GM12892 (cell line): Measurements from ENCODE around the gene PLRG1. TPM values are rescaled to one million over a fixed set of nuclear protein-coding genes. Genes with fewer than 3 reads are reported as not detected.
"Not testable (repeated sequence)": the region's sequence is repeated elsewhere in the genome, so short reads cannot be mapped to it uniquely, and the experiment has no call there.

ENCODE experiments used
- DNase-seq: peaks from one replicate; pipeline ENCODE4 v3.0.0; 2011; ENCODE audit not compliant: insufficient read length
- FAIRE-seq: peaks from 2 replicates; lab custom pipeline; 2011; peaks lifted over from hg19 to GRCh38; lab: Jason Lieb, UNC
- POLR2A ChIP-seq: IDR thresholded peaks from 2 replicates; pipeline ENCODE4 v1.6.1; 2011; ENCODE audit warnings: low read depth, low read length, control low read depth
- POLR2AphosphoS5 ChIP-seq: IDR thresholded peaks from 2 replicates; pipeline ENCODE4 v1.6.1; 2011; ENCODE audit warnings: low read depth, low read length, control low read depth
- TAF1 ChIP-seq: IDR thresholded peaks from 2 replicates; pipeline ENCODE4 v1.6.1; 2011; ENCODE audit warnings: low read depth, mild to moderate bottlenecking, control low read depth, low read length, borderline replicate concordance
- polyA plus RNA-seq: library from polyadenylated mRNA; unstranded; fragments of >200 nt; gene quantifications from one replicate; pipeline ENCODE4 v1.2.1, GENCODE V29; 2012; ENCODE audit warnings: missing spikeins, inconsistent platforms; ENCODE audit not compliant: missing spikeins

Gene PLRG1
- 60.9 TPM for polyA plus RNA-seq

DNA sequence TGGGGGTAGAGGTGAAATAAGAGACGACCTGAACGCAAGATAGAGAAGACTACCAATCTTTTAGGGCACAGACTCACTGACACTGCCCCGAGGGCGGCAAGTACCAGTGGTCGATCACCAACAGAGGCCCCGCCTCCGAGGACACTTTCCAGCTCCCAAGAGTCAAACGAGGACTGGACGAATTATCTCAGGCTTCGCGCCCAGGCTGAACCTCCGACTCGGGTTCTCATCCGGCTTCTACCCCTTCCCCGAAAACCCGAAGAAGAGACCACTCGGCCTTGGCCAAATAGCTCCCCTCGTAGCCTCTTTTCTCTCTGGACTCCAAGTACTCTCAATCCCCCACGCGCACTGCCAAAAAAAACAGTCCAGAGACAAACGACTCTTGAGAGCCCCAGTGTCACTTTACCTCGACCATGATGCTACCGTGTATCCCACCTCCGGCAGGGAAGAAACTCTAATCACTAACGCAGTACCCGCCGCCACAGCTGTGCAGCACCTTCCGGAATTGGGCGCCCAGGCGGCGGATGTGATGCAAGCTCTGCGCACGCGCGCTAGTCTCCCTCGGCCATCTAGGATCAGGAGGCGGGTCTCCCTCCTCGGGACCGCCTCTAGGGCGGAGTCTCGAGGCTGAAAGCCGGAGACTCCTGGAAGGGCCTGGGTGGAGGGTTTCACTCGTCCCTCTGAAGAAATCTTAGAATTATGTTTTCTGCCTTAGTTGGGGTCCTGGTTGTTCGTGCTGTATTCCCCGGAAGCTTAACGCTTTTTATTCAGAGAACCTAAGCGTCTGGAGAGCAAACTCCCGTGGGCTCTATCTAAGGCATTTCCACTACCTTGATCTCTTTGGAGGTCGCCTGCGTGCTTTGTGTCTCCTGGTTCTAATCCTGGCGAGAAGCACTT is at the start of gene PLRG1:
PLRG1 (minus strand) TSS at position 507 of the 897 bp plus-strand sequence; CDS start at position 415, 92 bp downstream.
- FAIRE-seq (peak; percentile 99), DNase-seq (peak; percentile 55)
- TF ChIP-seq POLR2AphosphoS5 (peak; percentile 69), POLR2A (peak; percentile 81), TAF1 (peak; percentile 46; the same call in 1 of the 2 replicates)

- no peak for FAIRE-seq
- no peak for TF ChIP-seq POLR2AphosphoS5
- no peak for TF ChIP-seq POLR2A
- TF ChIP-seq TAF1: no peak
Observed at GRCh38 chr4:154597798-154598774, 47.9 kb upstream of the PLRG1 start.

GRCh38 chr4:154597281-154597680 is 47.1 kb upstream of the PLRG1 start:
- FAIRE-seq, DNase-seq: not testable (repeated sequence)

More at GRCh38 chr4:154597798-154598774, 47.9 kb upstream of the PLRG1 start:
- no peak for DNase-seq

GRCh38 chr4:154595807-154596206 is 45.6 kb upstream of the PLRG1 start:
- DNase-seq (no peak), FAIRE-seq (no peak)
- TF ChIP-seq TAF1 (no peak), POLR2AphosphoS5 (no peak), POLR2A (no peak)

DNA sequence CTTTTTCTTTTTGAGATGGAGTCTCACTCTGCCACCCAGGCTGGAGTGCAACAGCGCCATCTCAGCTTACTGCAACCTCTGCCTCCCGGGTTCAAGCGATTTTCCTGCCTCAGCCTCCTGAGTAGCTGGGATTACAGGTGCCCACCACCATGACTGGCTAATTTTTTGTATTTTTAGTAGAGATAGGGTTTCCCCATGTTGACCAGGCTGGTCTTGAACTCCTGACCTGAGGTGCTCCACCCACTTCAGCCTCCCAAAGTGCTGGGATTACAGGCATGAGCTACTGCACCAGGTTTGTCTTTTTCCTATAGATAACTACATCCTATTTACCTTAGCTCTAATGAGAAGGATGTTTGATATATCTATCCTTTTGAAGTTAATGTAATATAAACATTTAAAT is 44.1 kb upstream of the PLRG1 start:
- DNase-seq, FAIRE-seq: not testable (repeated sequence)

GRCh38 chr4:154593868-154594267 is 43.7 kb upstream of the PLRG1 start:
- DNase-seq: no peak
- TF ChIP-seq POLR2AphosphoS5 (no peak), POLR2A (no peak), TAF1 (no peak)
- no peak for FAIRE-seq

DNA sequence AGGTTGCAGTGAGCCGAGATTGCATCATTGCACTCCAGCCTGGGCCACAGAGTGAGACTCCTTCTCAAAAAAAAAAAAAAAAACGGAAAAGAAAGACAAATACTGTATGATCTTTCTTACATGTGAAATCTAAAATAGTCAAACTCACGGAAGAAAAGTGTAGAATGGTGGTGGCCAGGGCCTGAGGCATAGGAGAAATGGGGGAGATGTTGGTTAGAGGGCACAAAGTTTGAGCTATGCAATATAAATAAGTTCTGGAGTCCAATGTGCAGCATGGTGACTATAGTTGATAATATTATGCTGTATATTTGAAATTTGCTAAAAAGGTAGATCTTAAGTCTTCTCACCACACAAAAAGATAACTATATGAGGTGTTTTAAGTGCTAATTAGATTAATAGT is 41.7 kb upstream of the PLRG1 start:
- no peak for TF ChIP-seq TAF1
- FAIRE-seq (no peak), DNase-seq (no peak)

- TF ChIP-seq POLR2A (no peak), TAF1 (no peak), POLR2AphosphoS5 (no peak)
- FAIRE-seq (no peak), DNase-seq (no peak)
Observed at GRCh38 chr4:154590329-154591006, 40.3 kb upstream of the PLRG1 start, which contains the start of gene FGA. Gene FGA, minus strand, starts transcription at chr4:154590742. Its CDS starts 55 bp downstream, at chr4:154590687.

DNA sequence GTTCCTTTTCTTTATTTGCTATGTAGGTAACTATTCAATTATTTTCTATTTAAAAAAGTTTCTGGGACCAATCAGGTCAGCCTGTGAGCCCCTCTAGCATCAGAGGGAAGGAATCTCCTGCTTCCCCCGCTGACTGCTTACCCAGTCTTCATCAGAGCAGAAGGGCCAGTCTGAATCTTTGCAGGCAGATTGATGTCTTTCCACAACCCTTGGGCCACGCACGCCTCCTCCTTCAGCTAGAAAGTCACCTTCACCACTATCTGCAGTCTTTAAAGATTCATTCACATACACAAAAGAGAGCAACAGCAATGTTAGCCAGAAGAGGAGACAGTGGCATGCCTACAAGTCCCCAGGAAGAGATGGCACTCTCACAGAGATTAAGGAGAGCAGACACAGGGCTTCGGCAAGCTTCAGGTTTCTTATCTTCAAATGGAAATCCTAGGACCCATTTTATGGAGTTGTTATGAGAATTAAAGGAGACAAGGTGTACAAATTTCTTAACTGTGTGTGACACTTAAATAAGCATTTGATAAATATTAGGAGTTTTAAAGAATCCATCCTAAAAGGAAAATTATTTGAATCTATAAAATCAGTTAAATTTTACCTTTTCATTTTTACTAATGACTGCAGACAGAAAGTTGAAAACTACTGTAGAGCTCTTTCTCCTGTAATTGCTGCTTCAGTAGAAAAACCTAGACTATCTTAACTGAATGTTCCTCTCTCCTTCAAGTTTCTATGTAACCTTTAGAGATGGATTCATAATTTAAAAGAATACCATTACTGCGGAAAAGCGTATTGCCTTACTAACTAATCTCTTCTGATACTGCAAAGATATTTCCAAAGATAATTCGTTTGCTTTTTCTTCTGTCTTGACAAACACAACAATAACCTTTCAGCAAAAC is 39.3 kb upstream of the PLRG1 start:
- no peak for TF ChIP-seq POLR2AphosphoS5
- no peak for TF ChIP-seq POLR2A
- TF ChIP-seq TAF1: no peak
- DNase-seq (no peak), FAIRE-seq (no peak)

GRCh38 chr4:154588198-154588597 is 38.0 kb upstream of the PLRG1 start:
- no peak for TF ChIP-seq POLR2A
- no peak for TF ChIP-seq TAF1
- no peak for TF ChIP-seq POLR2AphosphoS5
- DNase-seq (no peak), FAIRE-seq (no peak)
